ENCODE data around the gene RAP1B. TPM values are rescaled to one million over a fixed set of nuclear protein-coding genes. Genes with fewer than 3 reads are reported as not detected.

Gene RAP1B
- total and polyA plus RNA-seq, 8 donors: 29.8 to 60.5 (median 37.1) TPM

DNA sequence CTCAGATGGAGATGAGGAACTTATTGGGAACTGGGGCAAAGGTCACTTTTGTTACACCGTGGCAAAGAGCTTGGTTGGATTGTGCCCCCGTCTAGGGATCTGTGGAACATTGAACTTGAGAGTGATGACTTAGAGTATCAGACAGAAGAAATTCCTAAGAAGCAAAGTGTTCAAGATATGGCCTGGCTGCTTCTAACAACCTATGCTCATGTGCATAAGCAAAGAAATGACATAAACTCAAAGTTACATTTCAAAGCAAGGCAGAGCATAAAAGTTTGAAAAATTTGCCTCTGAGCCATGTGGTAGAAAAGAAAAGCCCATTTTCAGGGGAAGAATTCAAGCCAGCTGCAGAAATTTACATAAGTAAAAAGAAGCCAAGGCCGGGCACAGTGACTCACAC, 21.5 kb upstream of the RAP1B start:
- 72 to 82% methylated on average over 3 of the region's 3 CpGs for WGBS, 2 donors
- no peak for FAIRE-seq
- TF ChIP-seq, protein P1, sequence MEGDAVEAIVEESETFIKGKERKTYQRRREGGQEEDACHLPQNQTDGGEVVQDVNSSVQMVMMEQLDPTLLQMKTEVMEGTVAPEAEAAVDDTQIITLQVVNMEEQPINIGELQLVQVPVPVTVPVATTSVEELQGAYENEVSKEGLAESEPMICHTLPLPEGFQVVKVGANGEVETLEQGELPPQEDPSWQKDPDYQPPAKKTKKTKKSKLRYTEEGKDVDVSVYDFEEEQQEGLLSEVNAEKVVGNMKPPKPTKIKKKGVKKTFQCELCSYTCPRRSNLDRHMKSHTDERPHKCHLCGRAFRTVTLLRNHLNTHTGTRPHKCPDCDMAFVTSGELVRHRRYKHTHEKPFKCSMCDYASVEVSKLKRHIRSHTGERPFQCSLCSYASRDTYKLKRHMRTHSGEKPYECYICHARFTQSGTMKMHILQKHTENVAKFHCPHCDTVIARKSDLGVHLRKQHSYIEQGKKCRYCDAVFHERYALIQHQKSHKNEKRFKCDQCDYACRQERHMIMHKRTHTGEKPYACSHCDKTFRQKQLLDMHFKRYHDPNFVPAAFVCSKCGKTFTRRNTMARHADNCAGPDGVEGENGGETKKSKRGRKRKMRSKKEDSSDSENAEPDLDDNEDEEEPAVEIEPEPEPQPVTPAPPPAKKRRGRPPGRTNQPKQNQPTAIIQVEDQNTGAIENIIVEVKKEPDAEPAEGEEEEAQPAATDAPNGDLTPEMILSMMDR (IDR thresholded peaks at IDR 0.05): no peak

DNA sequence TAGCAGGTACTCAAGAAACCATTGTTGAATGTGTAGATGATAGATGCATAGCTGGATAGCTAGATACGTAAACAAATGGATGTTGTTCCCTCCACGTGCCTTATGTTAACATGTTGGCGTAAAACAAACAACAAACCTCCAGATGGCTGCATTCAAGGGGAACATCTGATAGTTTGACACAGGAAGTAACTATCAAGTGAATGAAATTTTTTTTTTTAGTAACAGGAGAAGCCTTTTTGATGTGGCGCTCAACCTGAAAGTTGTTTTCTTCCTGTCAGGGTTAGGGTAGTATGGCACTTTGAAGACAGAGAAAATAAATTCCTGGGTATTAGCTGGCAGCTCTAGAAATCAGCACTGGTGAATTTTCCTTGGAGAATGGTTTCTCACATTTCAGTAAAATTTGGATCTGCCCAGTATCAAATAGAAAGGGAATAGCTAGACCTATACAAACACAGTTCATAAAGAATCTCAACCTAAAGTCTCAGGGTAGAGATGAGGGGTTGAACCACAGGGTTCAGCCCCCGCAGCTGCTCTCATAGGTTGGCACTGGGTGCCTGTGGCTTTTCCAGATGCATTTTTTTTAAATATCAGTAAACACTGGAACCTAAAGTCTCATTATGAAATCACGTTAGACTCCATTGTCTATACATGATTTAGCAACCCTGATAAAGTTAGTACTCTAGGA, 18.8 kb upstream of the RAP1B start:
- no peak for DNase-seq
- intact Hi-C loops (cut with DNase I): no loop called here
- TF ChIP-seq, protein P1 (IDR thresholded peaks at IDR 0.05): no peak
- no peaks in the 10 kb centered on the region for H3K27me3 ChIP-seq
- no peaks in the 10 kb centered on the region for H3K9me3 ChIP-seq
- no peak for FAIRE-seq
- no peak overlapping the region for H3K27ac ChIP-seq
- no peaks in the 10 kb centered on the region for H3K36me3 ChIP-seq
- ATAC-seq: no peak
- no peaks in the 10 kb centered on the region for H3K4me1 ChIP-seq
- H3K4me3 ChIP-seq: no peak overlapping the region
- WGBS, 2 donors: 60 to 65% methylated on average over 6 of the region's 6 CpGs

More for the DNA sequence above, 21.5 kb upstream of the RAP1B start:
- Histone ChIP-seq H3K27me3 (no peaks in the 10 kb centered on the region), H3K36me3 (no peaks in the 10 kb centered on the region), H3K4me3 (no peak overlapping the region), H3K27ac (no peak overlapping the region), H3K9me3 (no peaks in the 10 kb centered on the region), H3K4me1 (no peaks in the 10 kb centered on the region)
- DNase-seq (no peak), ATAC-seq (no peak)
- intact Hi-C loops (cut with DNase I): no loop called here

DNA sequence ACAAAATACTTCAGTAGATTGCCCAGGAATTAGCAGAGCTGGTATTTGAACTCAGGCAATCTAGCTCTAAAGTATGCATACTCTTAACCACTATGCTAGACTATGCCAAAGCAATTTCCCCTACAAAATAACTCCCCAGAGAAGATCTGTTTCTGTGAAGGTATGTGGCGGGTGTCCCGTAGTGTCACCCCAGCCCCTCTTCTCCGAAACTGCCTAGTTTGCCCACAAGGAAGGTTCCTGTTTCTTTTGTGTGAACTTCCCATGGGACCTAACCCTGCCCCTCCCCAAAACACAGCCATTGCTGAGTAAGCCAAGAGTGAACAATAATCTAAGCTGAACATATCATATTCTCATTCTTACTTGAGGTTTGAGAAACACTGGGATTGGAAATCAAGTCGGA, 15.5 kb upstream of the RAP1B start:
- Histone ChIP-seq H3K27me3 (no peaks in the 10 kb centered on the region), H3K36me3 (no peaks in the 10 kb centered on the region), H3K4me1 (no peaks in the 10 kb centered on the region), H3K4me3 (no peak overlapping the region), H3K9me3 (no peaks in the 10 kb centered on the region), H3K27ac (no peak overlapping the region)
- TF ChIP-seq, protein P1 (IDR thresholded peaks at IDR 0.05): no peak
- no peak for DNase-seq
- intact Hi-C loops (cut with DNase I): no loop called here
- FAIRE-seq: no peak
- ATAC-seq: no peak
- WGBS, 2 donors: 89 to 93% methylated on average over 4 of the region's 4 CpGs

DNA sequence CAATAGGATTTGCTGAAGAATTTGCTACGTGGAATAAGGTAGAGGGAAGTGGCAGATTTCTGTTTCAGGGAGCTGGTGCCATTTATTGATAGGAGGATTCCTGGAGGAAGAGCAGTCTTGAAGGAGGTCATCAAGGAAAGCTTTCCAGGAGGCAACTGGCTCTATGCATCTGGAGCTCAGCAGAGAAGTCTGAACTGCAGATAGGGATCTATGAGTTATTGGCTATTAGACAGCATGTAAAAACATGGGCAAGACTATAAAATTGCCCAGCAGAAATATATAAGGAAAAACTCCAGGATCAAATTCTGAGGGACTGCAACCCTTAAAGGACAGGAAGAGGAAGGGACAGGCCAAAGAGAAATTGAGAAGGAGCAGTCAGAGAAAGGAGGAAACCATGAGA, 8.9 kb upstream of the RAP1B start:
- Histone ChIP-seq H3K36me3 (no peaks in the 10 kb centered on the region), H3K4me1 (no peaks in the 10 kb centered on the region), H3K4me3 (no peak overlapping the region), H3K27me3 (no peaks in the 10 kb centered on the region), H3K9me3 (no peaks in the 10 kb centered on the region), H3K27ac (no peak overlapping the region)
- DNase-seq (no peak), FAIRE-seq (no peak), ATAC-seq (no peak)
- TF ChIP-seq, protein P1 (IDR thresholded peaks at IDR 0.05): no peak
- intact Hi-C loops (cut with DNase I): no loop called here
- WGBS, 2 donors: 45 to 52% methylated on average over 1 of the region's 1 CpG

DNA sequence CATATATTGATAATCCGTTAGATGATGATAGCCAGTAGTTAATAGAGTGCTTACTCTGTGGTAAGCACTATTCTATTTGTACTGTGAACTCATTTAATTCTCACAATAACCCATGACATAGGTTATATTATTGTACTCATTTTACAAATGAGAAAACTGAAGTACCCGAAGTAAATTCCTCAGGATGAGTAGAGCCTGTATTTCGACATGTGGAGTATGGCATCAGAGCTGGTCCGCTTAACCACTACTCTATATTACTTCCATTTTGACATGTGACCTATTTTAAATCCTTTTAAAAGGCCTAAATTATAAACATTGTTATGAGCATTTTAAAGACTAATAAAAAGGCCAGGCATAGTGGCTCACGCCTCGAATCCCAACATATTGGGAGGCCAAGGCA, 8.0 kb upstream of the RAP1B start:
- intact Hi-C loops (cut with DNase I): no loop called here
- FAIRE-seq (no peak), ATAC-seq (no peak), DNase-seq (no peak)
- Histone ChIP-seq H3K27me3 (no peaks in the 10 kb centered on the region), H3K4me1 (no peaks in the 10 kb centered on the region), H3K4me3 (no peak overlapping the region), H3K9me3 (no peaks in the 10 kb centered on the region), H3K27ac (no peak overlapping the region), H3K36me3 (no peaks in the 10 kb centered on the region)
- TF ChIP-seq, protein P1 (IDR thresholded peaks at IDR 0.05): no peak
- 84 to 93% methylated on average over 6 of the region's 6 CpGs for WGBS, 2 donors

Data from pancreas (tissue), 10 donors.